ENCODE results near the gene CYS1. TPM values are rescaled to one million over a fixed set of nuclear protein-coding genes. Genes with fewer than 3 reads are reported as not detected.
"Not testable (repeated sequence)": the region's sequence is repeated elsewhere in the genome, so short reads cannot be mapped to it uniquely, and the experiment has no call there.

Gene CYS1
- total RNA-seq, 1 donor from 2014 or later = 7.3 TPM

DNA sequence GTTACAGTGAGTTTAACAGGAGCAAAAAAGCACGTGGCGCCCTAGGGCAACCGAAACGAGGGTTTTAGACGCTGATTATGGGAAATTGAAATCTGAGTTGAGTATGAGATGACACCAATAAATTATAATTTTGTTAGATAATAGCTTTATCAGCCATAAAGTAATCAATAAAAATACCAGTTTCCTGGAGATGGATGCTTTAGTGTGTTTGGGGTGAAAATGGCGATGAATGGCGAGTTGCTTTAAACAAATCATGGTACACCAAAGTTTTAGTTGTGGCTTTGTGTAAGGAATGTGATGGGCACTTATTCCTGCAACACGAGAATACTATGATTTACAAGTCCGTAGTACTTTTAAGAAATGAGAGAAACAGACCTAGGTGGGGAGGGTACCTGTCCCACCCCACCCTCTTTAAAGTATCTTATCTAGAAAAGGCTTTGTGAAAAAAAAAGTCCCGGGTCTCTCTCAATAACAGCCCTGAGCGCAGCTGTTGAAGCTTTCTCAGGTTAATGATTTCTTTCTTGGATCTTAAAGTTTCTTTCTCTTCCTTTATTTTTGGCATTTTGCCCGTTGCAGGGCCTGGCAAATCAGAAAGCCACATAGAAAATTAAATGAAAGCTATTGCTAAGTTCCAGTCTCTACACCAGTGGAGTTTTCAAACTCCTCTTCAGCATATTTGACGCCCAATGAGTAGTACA, 40.8 kb upstream of the CYS1 start:
- Mint-ChIP-seq H3K4me1 (ENCODE audit: unreplicated experiment) (peaks cover 20% of the 10 kb centered on the region), H3K27me3 (ENCODE audit: unreplicated experiment) (peaks cover 7% of the 10 kb centered on the region), H3K36me3 (ENCODE audit: low read depth, unreplicated experiment) (peaks cover 5% of the 10 kb centered on the region), H3K27ac (ENCODE audit: unreplicated experiment) (no peak overlapping the region), H3K9me3 (ENCODE audit: unreplicated experiment) (no peaks in the 10 kb centered on the region), H3K4me3 (ENCODE audit: unreplicated experiment) (peak overlapping the region; percentile 82)
- TF ChIP-seq, protein P1, sequence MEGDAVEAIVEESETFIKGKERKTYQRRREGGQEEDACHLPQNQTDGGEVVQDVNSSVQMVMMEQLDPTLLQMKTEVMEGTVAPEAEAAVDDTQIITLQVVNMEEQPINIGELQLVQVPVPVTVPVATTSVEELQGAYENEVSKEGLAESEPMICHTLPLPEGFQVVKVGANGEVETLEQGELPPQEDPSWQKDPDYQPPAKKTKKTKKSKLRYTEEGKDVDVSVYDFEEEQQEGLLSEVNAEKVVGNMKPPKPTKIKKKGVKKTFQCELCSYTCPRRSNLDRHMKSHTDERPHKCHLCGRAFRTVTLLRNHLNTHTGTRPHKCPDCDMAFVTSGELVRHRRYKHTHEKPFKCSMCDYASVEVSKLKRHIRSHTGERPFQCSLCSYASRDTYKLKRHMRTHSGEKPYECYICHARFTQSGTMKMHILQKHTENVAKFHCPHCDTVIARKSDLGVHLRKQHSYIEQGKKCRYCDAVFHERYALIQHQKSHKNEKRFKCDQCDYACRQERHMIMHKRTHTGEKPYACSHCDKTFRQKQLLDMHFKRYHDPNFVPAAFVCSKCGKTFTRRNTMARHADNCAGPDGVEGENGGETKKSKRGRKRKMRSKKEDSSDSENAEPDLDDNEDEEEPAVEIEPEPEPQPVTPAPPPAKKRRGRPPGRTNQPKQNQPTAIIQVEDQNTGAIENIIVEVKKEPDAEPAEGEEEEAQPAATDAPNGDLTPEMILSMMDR (IDR thresholded peaks at IDR 0.05; ENCODE audit: unreplicated experiment) = no peak
- no peak for DNase-seq (ENCODE audit: low spot score)

DNA sequence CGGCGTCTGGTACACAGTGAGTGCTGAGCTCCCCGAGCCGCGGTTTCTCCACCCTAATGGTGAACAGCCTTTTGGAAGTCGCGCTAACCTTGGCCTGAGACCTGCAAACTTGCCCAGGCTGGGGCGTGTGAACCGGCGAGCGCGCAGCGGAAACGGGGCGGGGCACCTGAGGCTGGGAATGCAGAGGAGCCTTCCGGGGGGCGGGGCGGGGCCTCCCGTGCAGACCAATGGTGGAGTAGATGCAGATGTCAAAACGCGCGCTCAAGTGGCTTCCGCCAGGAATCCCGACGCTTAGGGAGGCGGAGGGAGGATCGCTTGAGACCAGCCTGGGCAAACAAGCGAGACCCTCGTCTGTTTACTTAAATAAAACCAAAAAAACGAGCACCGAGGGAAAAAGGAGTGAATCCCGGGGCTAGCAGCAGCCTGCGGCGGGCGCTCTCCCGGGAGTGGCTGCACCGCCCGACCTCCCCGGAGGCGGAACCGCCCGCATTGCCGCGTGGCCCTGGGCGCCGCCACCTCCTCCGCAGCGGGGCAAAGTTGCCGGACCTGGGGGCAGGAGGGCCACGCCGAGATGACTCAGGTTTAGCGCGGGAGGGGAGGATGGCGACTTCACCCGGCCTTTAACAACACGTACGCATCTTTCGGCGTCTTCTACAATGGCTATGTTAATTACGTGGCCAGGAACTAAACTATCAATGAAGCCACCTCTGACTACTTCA, 40.1 kb upstream of the CYS1 start:
- H3K4me1 Mint-ChIP-seq (ENCODE audit: unreplicated experiment) = peaks cover 20% of the 10 kb centered on the region

DNA sequence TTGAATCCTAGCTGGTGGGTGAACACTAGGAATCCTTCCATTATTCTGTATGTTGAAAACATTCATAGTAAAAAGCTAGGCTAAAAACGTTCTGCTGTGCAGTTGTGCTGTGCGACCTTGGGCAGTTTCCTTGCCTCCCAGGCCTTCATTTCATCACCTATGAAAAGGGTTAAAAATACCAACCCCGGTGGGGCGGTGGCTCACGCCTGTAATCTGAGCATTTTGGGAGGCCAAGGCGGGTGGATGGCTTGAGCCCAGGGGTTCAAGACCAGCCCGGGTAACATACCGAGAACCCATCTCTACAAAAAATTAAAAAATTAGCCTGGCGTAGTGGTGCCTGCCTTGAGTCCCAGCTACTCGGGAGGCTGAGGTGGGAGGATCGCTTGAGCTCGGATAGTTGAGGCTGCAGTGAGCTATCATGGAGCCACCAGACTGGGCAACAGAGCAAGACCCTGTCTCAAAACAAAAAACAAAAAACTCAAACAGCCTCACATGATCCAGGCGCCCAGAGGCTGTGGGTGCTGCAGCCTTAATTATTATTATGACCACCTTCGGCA, 39.5 kb upstream of the CYS1 start:
- peaks cover 16% of the 10 kb centered on the region for H3K4me1 Mint-ChIP-seq (ENCODE audit: unreplicated experiment)
- H3K27ac Mint-ChIP-seq (ENCODE audit: unreplicated experiment) = no peak overlapping the region
- no peaks in the 10 kb centered on the region for H3K9me3 Mint-ChIP-seq (ENCODE audit: unreplicated experiment)
- no peak for DNase-seq (ENCODE audit: low spot score)
- H3K36me3 Mint-ChIP-seq (ENCODE audit: low read depth, unreplicated experiment) = no peaks in the 10 kb centered on the region
- TF ChIP-seq, protein P1 (IDR thresholded peaks at IDR 0.05; ENCODE audit: unreplicated experiment) = no peak
- peak overlapping the region; percentile 89 for H3K4me3 Mint-ChIP-seq (ENCODE audit: unreplicated experiment)
- peaks cover 7% of the 10 kb centered on the region for H3K27me3 Mint-ChIP-seq (ENCODE audit: unreplicated experiment)

More for the DNA sequence above, 40.1 kb upstream of the CYS1 start:
- H3K36me3 Mint-ChIP-seq (ENCODE audit: low read depth, unreplicated experiment) = peaks cover 5% of the 10 kb centered on the region
- peaks cover 7% of the 10 kb centered on the region for H3K27me3 Mint-ChIP-seq (ENCODE audit: unreplicated experiment)
- peak; percentile 77 for DNase-seq (ENCODE audit: low spot score)
- TF ChIP-seq, protein P1 (IDR thresholded peaks at IDR 0.05; ENCODE audit: unreplicated experiment) = no peak
- no peak overlapping the region for H3K27ac Mint-ChIP-seq (ENCODE audit: unreplicated experiment)
- no peaks in the 10 kb centered on the region for H3K9me3 Mint-ChIP-seq (ENCODE audit: unreplicated experiment)
- peak overlapping the region; percentile 89 for H3K4me3 Mint-ChIP-seq (ENCODE audit: unreplicated experiment)

DNA sequence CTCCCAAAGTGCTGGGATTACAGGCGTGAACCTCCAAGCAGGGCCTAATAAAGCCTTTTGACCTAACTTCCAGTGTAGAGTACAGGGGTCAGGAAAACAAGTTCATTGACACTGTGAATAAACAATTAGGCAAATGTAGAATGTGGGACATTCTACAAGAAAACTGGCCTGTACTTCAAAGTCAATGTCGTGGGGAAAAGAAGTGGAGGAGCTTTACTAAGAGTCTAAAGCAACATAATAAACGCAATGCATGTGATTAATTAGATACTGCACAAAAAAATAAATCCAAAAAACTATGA, 38.8 kb upstream of the CYS1 start:
- TF ChIP-seq, protein P1 (IDR thresholded peaks at IDR 0.05; ENCODE audit: unreplicated experiment) = no peak
- DNase-seq (ENCODE audit: low spot score) = no peak
- H3K9me3 Mint-ChIP-seq (ENCODE audit: unreplicated experiment) = no peaks in the 10 kb centered on the region
- peaks cover 7% of the 10 kb centered on the region for H3K27me3 Mint-ChIP-seq (ENCODE audit: unreplicated experiment)
- no peak overlapping the region for H3K27ac Mint-ChIP-seq (ENCODE audit: unreplicated experiment)
- no peaks in the 10 kb centered on the region for H3K36me3 Mint-ChIP-seq (ENCODE audit: low read depth, unreplicated experiment)
- no peak overlapping the region for H3K4me3 Mint-ChIP-seq (ENCODE audit: unreplicated experiment)
- peaks cover 14% of the 10 kb centered on the region for H3K4me1 Mint-ChIP-seq (ENCODE audit: unreplicated experiment)

DNA sequence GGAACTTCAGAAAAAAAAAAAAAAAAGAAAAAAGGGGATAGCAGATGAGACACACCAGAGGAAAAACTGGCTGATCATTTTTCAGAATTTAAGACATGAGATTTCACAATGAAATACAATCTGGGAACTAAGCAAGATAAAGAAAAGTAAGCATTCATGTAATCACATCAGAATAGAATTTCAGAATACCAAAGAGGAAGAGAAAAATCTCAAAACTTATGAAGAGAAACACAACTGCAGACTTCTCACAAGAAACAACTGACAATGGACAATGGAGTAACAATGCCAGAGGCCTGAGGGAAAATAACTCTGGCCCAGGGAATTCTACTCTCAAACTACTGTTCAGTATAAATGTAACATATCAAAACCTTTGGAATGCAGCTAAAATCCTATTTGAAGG, 29.1 kb upstream of the CYS1 start:
- Mint-ChIP-seq H3K27me3 (ENCODE audit: unreplicated experiment) (peaks cover 4% of the 10 kb centered on the region), H3K27ac (ENCODE audit: unreplicated experiment) (no peak overlapping the region), H3K36me3 (ENCODE audit: low read depth, unreplicated experiment) (peaks cover 4% of the 10 kb centered on the region), H3K4me3 (ENCODE audit: unreplicated experiment) (no peak overlapping the region), H3K4me1 (ENCODE audit: unreplicated experiment) (no peaks in the 10 kb centered on the region), H3K9me3 (ENCODE audit: unreplicated experiment) (no peaks in the 10 kb centered on the region)
- TF ChIP-seq, protein P1 (IDR thresholded peaks at IDR 0.05; ENCODE audit: unreplicated experiment) = no peak
- DNase-seq (ENCODE audit: low spot score) = no peak

DNA sequence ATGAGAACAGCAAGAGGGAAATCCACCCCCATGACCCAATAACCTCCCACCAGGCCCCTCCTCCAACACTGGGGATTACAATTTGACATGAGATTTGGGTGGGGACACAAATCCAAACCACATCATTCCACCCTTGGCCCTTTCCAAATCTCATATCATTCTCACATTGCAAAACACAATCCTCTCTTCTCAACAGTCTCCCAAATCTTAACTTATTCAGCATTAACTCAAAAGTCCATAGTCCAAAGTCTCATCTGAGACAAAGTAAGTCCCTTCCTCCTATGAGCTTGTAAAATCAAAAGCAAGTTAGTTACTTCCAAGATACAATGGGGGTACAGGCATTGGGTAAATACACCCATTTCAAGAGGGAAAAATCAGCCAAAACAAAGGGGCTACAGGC, 24.7 kb upstream of the CYS1 start:
- H3K4me1 Mint-ChIP-seq (ENCODE audit: unreplicated experiment); H3K27ac Mint-ChIP-seq (ENCODE audit: unreplicated experiment); DNase-seq (ENCODE audit: low spot score); H3K36me3 Mint-ChIP-seq (ENCODE audit: low read depth, unreplicated experiment); H3K27me3 Mint-ChIP-seq (ENCODE audit: unreplicated experiment); H3K4me3 Mint-ChIP-seq (ENCODE audit: unreplicated experiment); H3K9me3 Mint-ChIP-seq (ENCODE audit: unreplicated experiment): not testable (repeated sequence)

Measured in endothelial cell (in vitro differentiated cells).